RWPE2 (cell line): ENCODE data around the gene DOCK11.

Experiments used
- ATAC-seq: fragments of 200-7000 bp; cut with Tn5 transposase; 3 replicates; pipeline ENCODE4 v1.9.1; 2021; ENCODE audit warnings: low read depth
- DNase-seq: peaks from one replicate; pipeline ENCODE4 v3.0.0-alpha.2; 2020; ENCODE audit warnings: low spot score
- H3K27ac ChIP-seq: fragments of 450-650 bp; 2 replicates; pipeline ENCODE4 v1.5.1; 2017; ENCODE audit warnings: mild to moderate bottlenecking; ENCODE audit not compliant: poor library complexity, severe bottlenecking
- H3K27me3 ChIP-seq: fragments of 250-450 bp; sonication (Bioruptor Pico); 2 replicates; pipeline ENCODE4 v1.5.1; 2021; ENCODE audit warnings: mild to moderate bottlenecking, moderate library complexity; ENCODE audit not compliant: insufficient read depth, poor library complexity, severe bottlenecking
- H3K36me3 ChIP-seq: fragments of 250-450 bp; sonication (Bioruptor Pico); 2 replicates; pipeline ENCODE4 v1.5.1; 2020; ENCODE audit warnings: low read depth, mild to moderate bottlenecking, moderate library complexity
- H3K4me1 ChIP-seq: fragments of 250-450 bp; sonication (Bioruptor Pico); 2 replicates; pipeline ENCODE4 v1.5.1; 2021; ENCODE audit warnings: mild to moderate bottlenecking, moderate library complexity; ENCODE audit not compliant: insufficient read depth, poor library complexity, severe bottlenecking
- H3K4me3 ChIP-seq: fragments of 250-450 bp; sonication (Bioruptor Pico); 2 replicates; pipeline ENCODE4 v1.5.1; 2021; ENCODE audit warnings: mild to moderate bottlenecking, moderate library complexity; ENCODE audit not compliant: severe bottlenecking
- H3K9me3 ChIP-seq: fragments of 250-450 bp; sonication (Bioruptor Pico); 2 replicates; pipeline ENCODE4 v1.5.1; 2021; ENCODE audit warnings: mild to moderate bottlenecking, moderate library complexity; ENCODE audit not compliant: severe bottlenecking
- TF ChIP-seq, protein P1 (sequence below): fragments of 450-650 bp; IDR thresholded peaks from one replicate; pipeline ENCODE4 v1.5.1; 2017; ENCODE audit warnings: mild to moderate bottlenecking, moderate library complexity; ENCODE audit not compliant: poor library complexity, severe bottlenecking

The DOCK11 gene

DNA sequence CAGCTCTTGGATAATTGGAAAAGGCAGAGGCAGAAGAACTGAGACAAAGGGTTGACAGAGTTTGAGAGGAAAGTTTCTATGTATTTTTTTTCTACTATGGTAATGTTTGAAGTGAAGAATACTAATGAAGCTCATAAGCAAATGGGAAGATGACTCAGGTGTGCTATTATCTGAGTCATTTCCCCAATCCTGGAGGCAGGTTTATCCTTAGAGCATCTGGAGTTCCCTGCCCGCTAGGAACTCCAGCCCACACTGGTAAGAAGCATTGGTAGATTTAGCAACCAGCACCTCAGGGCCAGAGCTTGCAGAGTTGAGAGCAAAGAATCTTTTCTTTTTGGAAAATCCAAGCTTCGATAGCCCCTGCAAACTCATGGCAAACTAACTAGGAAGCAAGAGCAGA, 55.2 kb downstream of the DOCK11 start:
- Histone ChIP-seq H3K27me3 (no peaks in the 10 kb centered on the region), H3K4me1 (peaks cover 9% of the 10 kb centered on the region), H3K9me3 (no peaks in the 10 kb centered on the region), H3K27ac (peak overlapping the region; percentile 60), H3K4me3 (no peak overlapping the region), H3K36me3 (no peaks in the 10 kb centered on the region)
- TF ChIP-seq, protein P1, sequence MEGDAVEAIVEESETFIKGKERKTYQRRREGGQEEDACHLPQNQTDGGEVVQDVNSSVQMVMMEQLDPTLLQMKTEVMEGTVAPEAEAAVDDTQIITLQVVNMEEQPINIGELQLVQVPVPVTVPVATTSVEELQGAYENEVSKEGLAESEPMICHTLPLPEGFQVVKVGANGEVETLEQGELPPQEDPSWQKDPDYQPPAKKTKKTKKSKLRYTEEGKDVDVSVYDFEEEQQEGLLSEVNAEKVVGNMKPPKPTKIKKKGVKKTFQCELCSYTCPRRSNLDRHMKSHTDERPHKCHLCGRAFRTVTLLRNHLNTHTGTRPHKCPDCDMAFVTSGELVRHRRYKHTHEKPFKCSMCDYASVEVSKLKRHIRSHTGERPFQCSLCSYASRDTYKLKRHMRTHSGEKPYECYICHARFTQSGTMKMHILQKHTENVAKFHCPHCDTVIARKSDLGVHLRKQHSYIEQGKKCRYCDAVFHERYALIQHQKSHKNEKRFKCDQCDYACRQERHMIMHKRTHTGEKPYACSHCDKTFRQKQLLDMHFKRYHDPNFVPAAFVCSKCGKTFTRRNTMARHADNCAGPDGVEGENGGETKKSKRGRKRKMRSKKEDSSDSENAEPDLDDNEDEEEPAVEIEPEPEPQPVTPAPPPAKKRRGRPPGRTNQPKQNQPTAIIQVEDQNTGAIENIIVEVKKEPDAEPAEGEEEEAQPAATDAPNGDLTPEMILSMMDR, result no peak
- ATAC-seq (peak; percentile 85), DNase-seq (no peak)

DNA sequence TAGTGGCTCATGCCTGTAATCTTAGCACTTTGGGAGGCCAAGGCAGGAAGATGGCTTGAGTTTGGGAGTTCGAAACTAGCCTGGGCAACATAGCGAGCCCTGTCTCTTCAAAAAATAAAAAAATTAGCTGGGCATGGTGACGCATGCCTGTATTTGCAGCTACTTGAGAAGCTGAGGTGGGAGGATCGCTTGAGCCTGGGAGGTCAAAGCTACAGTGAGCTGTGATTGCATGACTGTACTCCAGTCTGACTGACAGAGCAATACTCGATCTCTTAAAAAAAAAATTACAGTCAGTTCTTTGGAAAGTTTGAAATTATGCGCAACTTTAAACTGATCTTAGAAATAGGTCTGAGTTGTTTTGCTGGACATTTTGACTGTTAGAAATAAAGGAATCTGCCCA, 55.8 kb downstream of the DOCK11 start:
- TF ChIP-seq, protein P1, result no peak
- H3K4me3 ChIP-seq, result no peak overlapping the region

DNA sequence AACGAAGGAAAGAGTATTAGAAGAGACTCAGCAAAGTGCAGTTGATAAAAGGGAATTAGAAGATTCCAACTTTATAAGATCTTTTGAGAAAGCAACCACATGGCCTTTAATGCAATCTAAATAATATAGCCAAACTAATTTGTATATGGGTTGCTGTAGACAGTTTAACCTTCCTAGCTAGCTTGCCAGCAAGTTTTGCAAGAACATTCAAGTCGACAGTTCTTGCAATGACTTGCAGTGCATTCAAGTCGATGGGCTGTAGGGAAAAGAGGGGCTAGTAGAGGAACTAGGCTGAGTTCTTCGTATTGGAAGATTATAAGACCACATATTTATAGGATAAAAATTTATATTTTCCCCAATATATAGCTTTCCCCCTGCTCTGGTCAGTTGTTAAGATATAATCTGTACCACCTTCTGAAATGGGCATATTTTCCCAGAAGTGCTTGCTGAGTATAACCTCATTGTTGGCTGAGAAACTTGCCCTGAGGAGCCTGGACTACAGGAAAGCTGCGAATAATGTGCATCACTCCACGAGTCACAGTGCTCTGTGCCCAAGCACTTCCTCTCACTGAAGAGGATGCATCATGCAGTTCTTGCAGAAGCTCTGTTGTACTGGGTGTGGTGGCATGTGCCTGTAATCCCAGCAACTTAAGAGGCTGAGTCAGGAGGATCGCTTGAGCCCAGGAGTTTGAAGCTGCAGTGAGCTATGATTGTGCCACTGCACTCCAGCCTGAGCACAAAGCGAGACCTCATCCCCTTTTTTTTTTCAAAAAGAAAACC, 56.7 kb downstream of the DOCK11 start:
- H3K27me3 ChIP-seq, result no peaks in the 10 kb centered on the region
- H3K27ac ChIP-seq, result peak overlapping the region; percentile 60
- no peak overlapping the region for H3K4me3 ChIP-seq
- no peak for DNase-seq
- peak; percentile 81 for ATAC-seq
- peaks cover 9% of the 10 kb centered on the region for H3K4me1 ChIP-seq
- no peaks in the 10 kb centered on the region for H3K9me3 ChIP-seq
- TF ChIP-seq, protein P1, result no peak
- H3K36me3 ChIP-seq, result no peaks in the 10 kb centered on the region

More for the DNA sequence above, 55.8 kb downstream of the DOCK11 start:
- peak overlapping the region; percentile 60 for H3K27ac ChIP-seq
- no peaks in the 10 kb centered on the region for H3K27me3 ChIP-seq
- ATAC-seq (no peak), DNase-seq (no peak)
- no peaks in the 10 kb centered on the region for H3K36me3 ChIP-seq
- H3K4me1 ChIP-seq, result peaks cover 9% of the 10 kb centered on the region
- H3K9me3 ChIP-seq, result no peaks in the 10 kb centered on the region

DNA sequence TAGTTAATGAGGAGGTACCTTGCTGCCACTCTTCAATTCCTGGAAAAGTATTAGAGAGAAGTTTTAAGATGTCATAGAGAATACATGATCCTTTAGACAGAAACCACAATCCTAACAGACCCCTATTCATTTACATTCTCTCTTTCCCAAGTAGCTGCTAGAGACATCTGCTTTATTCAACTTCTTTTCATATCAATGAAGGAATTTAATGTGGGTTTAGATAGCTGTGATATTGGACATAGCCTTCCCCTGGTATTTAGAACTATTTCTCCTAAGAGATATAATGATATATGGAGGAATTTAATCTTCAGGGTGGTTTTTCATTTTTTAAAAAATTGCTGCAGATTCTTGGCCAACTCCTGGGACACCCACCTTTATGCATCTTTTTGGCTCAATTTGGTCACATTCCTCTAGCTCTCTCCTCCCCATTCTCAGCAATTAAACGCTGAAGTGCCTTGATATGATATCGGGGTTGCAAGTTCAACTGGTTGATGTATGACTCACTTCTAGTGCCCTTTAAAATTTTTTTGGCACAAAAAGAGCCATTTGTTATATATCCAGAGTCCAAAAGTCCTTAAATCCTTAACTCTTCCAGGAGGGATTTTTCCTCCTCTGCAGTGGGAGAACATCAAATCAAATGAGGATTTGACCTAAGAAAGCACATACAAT, 57.6 kb downstream of the DOCK11 start:
- ATAC-seq, result no peak
- H3K27ac ChIP-seq, result peak overlapping the region; percentile 60
- DNase-seq, result no peak
- no peak overlapping the region for H3K4me3 ChIP-seq
- no peaks in the 10 kb centered on the region for H3K9me3 ChIP-seq
- TF ChIP-seq, protein P1, result no peak
- H3K4me1 ChIP-seq, result peaks cover 9% of the 10 kb centered on the region
- no peaks in the 10 kb centered on the region for H3K27me3 ChIP-seq
- no peaks in the 10 kb centered on the region for H3K36me3 ChIP-seq

DNA sequence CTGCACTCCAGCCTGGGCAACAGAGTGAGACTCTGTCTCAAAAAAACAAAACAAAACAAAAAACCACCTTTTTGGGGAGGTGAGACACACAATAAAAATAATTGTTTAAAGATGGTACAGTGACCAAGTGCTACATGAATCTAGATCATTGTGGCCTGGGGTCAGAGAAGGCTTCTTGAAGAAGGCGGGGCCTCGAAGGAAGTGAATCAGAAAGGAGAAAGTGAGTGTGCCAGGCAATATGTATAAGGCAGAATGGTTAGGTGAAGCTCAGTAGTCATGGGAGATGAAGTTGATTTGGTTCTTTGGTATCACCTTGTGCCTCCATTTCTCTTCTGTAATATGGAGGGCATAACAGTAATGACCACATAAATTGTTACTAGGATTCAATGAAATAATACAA, 58.9 kb downstream of the DOCK11 start:
- no peak for ATAC-seq
- TF ChIP-seq, protein P1, result no peak
- no peaks in the 10 kb centered on the region for H3K36me3 ChIP-seq

More for the DNA sequence above, 58.9 kb downstream of the DOCK11 start:
- H3K9me3 ChIP-seq, result no peaks in the 10 kb centered on the region
- no peak overlapping the region for H3K4me3 ChIP-seq
- H3K4me1 ChIP-seq, result peaks cover 9% of the 10 kb centered on the region
- H3K27me3 ChIP-seq, result no peaks in the 10 kb centered on the region
- no peak overlapping the region for H3K27ac ChIP-seq
- no peak for DNase-seq
